Activated CD4-positive, alpha-beta T cell treated with anti-CD3 and anti-CD28 coated beads, Interleukin-10, Interleukin-2, amounts not matched to agents 100 ng/mL and 50 ng/mL, durations not matched to agents 16 hours and 8 hours (primary cell): Measurements from ENCODE around the gene LHFPL5.

ENCODE experiments used
- DNase-seq: peaks from one replicate; pipeline ENCODE4 v3.0.0-alpha.2; 2020

Gene LHFPL5

GRCh38 chr6:35794536-35795452 lies 10.4 kb upstream of the LHFPL5 start:
- DNase-seq = no peak

- DNase-seq = no peak
These were observed 9.6 kb upstream of the LHFPL5 start for GRCh38 chr6:35795453-35796071.

GRCh38 chr6:35796236-35796635 lies 8.9 kb upstream of the LHFPL5 start:
- DNase-seq = no peak

DNA sequence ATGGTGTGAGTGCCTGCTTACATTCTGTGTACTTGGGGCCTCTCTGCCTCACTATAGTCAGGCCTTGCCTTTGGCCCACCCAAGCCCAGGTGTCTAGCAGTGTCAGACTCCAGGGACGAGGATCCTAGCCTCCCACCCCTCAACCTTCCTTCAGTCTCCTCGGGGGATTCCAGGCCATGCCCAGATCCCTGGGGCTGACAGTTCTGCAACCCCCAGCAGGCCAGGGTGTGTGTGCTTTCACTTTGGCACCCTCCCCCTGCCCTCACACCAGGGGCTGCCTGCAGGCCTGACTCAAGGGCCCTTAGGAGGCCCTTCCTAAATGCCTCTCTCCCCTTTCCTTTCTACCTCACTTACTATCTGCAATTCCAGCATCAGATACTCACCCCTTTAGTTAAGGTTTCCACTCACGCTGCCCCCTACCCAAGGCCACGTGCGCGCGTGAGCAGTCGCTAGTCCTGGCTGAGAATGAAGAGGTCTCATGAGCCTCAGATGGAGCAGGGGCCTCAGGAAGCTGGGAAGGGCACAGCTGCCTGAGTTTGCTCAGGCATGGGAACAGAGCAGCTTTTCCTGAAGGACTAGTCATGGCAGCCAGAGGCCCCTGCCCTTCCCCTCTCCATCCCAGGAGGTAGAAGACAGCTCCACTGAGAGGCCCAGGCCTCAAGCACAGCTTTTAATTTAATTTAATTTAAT lies 7.2 kb upstream of the LHFPL5 start:
- no peak for DNase-seq

DNA sequence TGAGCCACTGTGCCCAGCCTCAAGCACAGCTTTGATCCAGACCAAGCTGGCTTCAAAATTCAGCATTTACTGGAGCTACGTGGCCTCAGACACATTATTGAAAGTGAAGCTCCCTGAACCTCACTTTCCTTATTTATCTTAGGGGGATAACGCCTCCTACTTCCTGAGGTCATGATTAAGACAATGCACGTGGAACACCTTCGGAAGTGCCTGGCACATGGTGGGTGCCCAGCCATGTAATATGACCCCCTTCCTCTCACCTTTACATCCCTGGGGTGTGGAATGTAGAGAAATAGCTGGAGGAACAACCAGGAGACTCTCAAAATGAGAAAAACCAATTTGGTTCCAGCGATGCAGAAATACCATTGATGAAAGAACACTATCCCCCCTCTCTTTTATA lies 6.4 kb upstream of the LHFPL5 start:
- no peak for DNase-seq

GRCh38 chr6:35801148-35801547 lies 4.0 kb upstream of the LHFPL5 start:
- DNase-seq = no peak

DNA sequence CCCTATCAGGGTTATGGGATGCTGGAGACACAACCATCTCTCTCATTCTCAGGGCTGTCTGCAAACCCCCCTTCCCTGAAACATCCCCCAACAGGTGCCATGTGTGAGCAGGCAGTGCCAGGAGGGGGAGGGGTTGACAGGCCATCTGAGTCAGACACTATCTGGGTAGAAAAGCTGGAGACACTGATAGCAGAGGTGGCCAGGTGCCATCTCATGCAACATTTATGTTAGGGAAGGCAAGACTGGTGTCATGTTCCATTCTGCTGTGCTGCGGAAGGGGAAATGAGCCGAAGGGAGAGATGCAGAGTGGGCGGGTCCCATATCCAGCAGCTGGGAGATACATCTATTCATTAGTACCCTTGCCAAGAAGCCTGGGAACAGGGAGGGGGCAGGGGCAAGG lies 3.5 kb downstream of the LHFPL5 start:
- no peak for DNase-seq

DNA sequence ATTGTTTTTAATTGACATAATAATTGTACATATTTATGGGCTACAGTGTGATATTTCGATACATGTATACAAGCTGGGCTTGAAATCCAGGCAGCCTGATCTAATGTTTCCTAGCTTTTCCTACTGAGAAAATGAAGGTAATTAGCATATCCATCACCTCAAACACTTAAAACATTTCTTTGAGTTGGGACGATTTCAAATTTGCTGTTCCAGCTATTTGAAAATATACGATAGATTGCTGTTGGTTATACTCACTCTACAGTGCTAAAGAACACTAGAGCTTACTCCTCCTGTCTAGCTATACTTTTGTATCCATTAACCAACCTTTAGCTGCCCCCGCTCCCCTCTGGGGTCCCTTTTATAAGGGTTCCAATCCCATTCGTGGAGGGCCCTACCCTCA lies 4.7 kb downstream of the LHFPL5 start:
- DNase-seq = no peak

- DNase-seq = peak; percentile 23
These were observed 6.0 kb downstream of the LHFPL5 start for GRCh38 chr6:35810971-35811698.

DNA sequence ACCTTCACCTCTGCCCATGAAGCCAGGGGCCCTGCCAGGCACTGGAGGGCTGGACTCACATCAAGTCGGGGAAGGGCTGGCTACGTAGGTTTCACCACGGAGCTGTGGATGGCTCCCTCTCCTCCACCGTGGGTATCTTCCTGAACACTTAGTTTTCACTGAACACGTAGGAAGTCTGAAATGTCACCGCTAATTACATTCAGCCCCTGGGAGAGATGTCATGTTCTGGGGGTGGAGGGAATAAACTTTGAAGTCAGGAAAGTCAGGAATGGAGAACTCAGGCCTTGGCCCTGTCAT lies 6.5 kb downstream of the LHFPL5 start:
- no peak for DNase-seq

DNA sequence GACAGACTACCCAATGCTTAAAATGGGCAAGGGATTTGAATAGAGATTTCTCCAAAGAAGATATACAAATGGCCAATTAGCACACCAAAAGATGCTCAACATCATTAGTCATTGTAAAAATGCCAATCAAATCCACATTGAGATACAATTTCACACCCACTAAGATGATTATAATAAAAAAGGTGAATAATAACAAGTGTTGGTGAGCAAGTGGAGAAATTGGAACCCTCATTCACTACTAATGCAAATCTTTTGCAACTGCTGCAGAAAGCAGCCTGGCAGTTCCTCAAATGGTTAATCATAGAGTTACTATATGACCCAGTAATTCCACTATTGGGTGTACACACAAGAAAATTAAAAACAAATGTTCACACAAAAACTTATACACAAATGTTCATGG lies 12.4 kb downstream of the LHFPL5 start:
- DNase-seq = no peak

DNA sequence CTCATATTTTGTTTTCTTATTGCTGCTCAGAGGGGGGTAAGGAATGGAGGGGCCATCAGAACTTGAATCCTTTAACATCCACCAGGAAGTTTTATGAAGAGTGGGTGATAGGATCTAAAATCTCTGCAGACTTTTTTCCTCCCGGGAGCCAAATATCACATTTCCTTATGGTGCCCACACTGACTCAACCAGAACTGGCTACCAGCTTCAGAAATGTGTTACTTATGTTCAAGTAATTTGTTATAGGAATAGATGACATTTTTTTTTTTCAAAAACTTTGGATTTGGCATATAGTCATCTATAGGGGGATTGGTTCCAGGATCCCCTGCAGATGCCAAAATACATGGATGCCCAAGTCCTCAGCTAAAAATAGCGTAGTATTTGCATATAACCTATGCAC lies 18.4 kb downstream of the LHFPL5 start:
- DNase-seq = no peak

- DNase-seq = no peak
These were observed 19.5 kb downstream of the LHFPL5 start for GRCh38 chr6:35824552-35825192.

DNA sequence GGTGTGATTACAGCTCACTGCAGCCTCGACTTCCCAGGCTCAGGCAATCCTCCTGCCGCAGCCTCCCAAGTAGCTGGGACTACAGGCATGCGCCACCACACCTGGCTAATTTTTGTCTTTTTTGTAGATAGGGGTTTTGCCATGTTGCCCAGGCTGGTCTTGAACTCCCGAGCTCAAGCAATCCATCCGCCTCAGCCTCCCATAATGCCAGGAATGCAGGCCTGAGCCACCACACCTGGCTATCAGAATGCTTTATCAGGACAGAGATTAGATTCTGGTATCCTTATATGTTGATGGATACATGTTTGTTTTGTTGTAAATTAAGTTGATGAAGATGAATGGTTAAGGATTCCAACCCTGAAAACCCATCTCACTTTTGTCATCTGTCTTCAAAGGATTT lies 24.2 kb downstream of the LHFPL5 start:
- no peak for DNase-seq

DNA sequence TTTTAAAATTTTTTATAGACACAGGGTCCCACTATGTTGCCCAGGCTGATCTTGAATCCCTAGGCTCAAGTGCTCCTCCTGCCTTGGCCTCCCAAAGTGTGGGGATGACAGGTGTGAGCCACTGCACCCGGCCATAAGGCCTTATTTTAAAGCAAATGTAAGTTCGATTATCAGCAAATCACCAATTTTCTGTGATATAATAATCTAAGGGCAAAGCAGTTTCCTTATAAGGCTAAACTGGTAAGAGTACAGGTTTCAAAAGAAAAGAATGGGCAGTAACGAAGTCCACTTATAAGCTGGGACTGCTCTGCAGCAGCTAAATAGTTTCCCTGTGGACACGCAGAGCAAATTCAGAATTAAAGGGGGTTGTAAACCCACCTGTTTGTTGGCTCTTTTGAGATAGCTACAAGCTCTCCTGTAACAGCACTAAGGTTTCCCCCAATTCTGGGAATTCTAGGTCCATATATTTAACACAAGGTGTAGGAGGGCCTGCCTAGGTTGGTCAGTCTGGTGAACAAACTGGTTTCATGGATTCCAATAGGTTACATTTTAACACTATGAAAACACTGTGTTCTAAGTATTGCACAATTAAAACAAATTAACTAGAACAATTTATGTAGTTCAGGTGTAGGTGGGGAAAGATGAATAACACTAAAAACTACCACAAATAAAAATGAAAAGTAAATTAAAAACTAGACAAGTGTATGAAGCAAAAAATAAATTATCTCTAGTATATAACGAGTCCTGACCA lies 26.3 kb downstream of the LHFPL5 start:
- no peak for DNase-seq

DNA sequence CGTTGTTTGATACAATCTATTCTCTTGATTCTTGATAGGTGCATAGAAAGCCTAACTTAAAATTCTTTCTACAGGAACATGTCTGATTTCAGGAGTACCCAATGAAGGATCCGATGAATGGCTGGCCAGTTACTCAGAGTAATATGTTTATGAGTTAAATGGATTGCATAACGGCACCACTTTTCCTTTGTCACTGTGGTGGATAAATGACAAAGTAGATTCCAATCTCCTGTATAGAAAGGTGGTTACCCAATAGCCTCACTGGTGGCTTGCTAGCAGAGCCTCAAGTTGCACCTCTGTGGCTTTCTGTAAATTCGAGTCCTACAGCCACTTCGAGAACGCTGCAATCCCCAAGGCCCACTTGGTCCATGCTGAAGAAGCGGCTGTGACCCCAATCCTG lies 28.4 kb downstream of the LHFPL5 start:
- no peak for DNase-seq

GRCh38 chr6:35839019-35839418 lies 33.9 kb downstream of the LHFPL5 start:
- DNase-seq = no peak

GRCh38 chr6:35842381-35842780 lies 37.2 kb downstream of the LHFPL5 start:
- no peak for DNase-seq

GRCh38 chr6:35844290-35844689 lies 39.1 kb downstream of the LHFPL5 start:
- DNase-seq = no peak

- no peak for DNase-seq
These were observed 45.1 kb downstream of the LHFPL5 start for GRCh38 chr6:35850208-35850607.

DNA sequence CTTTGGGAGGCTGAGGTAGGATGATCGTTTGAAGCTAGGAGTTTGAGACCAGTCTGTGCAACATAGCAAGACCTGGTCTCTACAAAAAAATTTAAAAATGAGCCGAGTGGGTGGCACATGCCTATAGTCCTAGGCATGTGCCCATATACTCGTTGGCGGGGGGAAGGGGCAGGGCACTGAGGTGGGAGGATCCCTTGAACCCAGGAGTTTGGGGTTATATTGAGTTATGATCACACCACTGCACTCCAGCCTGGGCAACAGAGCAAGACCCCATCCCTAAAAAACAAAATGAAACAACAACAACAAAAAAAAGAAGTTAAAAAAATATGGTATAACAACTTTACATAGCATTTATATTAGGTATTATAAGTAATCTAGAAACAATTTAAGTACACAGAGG lies 47.8 kb downstream of the LHFPL5 start:
- no peak for DNase-seq

GRCh38 chr6:35856250-35856649 lies 51.1 kb downstream of the LHFPL5 start:
- DNase-seq = no peak
